Activated B cell treated with CpG ODN at 0.5 μM for 24 hours (primary cell): ENCODE results near the gene PDIA4. TPM values are rescaled to one million over a fixed set of nuclear protein-coding genes. Genes with fewer than 3 reads are reported as not detected.

Experiments
- ATAC-seq: fragments of 200-7000 bp; cut with Tn5 transposase; one replicate; pipeline ENCODE4 v1.10.0; 2021; ENCODE audit warnings: low read depth, mild to moderate bottlenecking, moderate library complexity
- CTCF ChIA-PET: fragments of 350-600 bp; sonication (Branson Sonifier 250); formaldehyde crosslinking; loops from one replicate; lab custom pipeline; 2021; ENCODE audit warnings: antibody characterized with exemption; lab: Charles Lee
- POLR2A ChIA-PET: fragments of 350-600 bp; sonication (Branson Sonifier 250); formaldehyde crosslinking; loops from one replicate; lab custom pipeline; 2021; ENCODE audit warnings: antibody characterized with exemption; lab: Charles Lee
- DNase-seq: peaks from one replicate; pipeline ENCODE4 v3.0.0; 2022
- H3K27ac Mint-ChIP-seq: one replicate; pipeline ENCODE4 v1.8.0; 2020; ENCODE audit warnings: mixed read lengths
- H3K27me3 Mint-ChIP-seq: one replicate; pipeline ENCODE4 v1.8.0; 2021; ENCODE audit warnings: mixed read lengths
- H3K36me3 Mint-ChIP-seq: one replicate; pipeline ENCODE4 v1.8.0; 2021; ENCODE audit warnings: low read depth, mixed read lengths
- H3K4me1 Mint-ChIP-seq: one replicate; pipeline ENCODE4 v1.8.0; 2021; ENCODE audit warnings: mixed read lengths
- H3K4me3 Mint-ChIP-seq: one replicate; pipeline ENCODE4 v1.8.0; 2020; ENCODE audit warnings: mild to moderate bottlenecking, mixed read lengths
- H3K9me3 Mint-ChIP-seq: one replicate; pipeline ENCODE4 v1.8.0; 2020; ENCODE audit warnings: mixed read lengths
- CTCF ChIP-seq: fragments of 200-600 bp; IDR thresholded peaks from one replicate; pipeline ENCODE4 v1.8.0; 2022; ENCODE audit warnings: antibody characterized with exemption, mild to moderate bottlenecking
- intact Hi-C: fragments of 100-400 bp; cut with micrococcal nuclease; formaldehyde crosslinking; loops from one replicate; pipeline ENCODE4 v1.15.1; 2024
- total RNA-seq: library from RNA; stranded (reverse); gene quantifications from 2 replicates; pipeline ENCODE4 v1.2.3, GENCODE V29; 2022

Gene PDIA4
- total RNA-seq, 1 donor from 2014 or later, result 59.4 TPM

- intact Hi-C loops, result loop anchor here (1.0 kb wide), 2 partner anchors 111 to 123 kb away; partner anchors contain the start of gene ZNF786
- H3K36me3 Mint-ChIP-seq, result peaks cover 3% of the 10 kb centered on the region
- no peak overlapping the region for H3K4me3 Mint-ChIP-seq
- CTCF ChIA-PET, result interaction anchor here (0.7 to 2.6 kb wide), 7 partner anchors 16 to 705 kb away, joined by 3 to 9 read pairs (median 4); no protein-coding TSS in a partner anchor
- no peak for TF ChIP-seq CTCF
- no peaks in the 10 kb centered on the region for H3K9me3 Mint-ChIP-seq
- POLR2A ChIA-PET, result no interaction called here
- ATAC-seq (no peak), DNase-seq (no peak)
- H3K27me3 Mint-ChIP-seq, result peaks cover 2% of the 10 kb centered on the region
- H3K27ac Mint-ChIP-seq, result no peak overlapping the region
- peaks cover 30% of the 10 kb centered on the region for H3K4me1 Mint-ChIP-seq
These were observed 60.7 kb downstream of the PDIA4 start for GRCh38 chr7:148967602-148968001.

GRCh38 chr7:148967032-148967372 is 61.3 kb downstream of the PDIA4 start:
- POLR2A ChIA-PET, result no interaction called here
- Mint-ChIP-seq H3K4me1 (peaks cover 29% of the 10 kb centered on the region), H3K9me3 (no peaks in the 10 kb centered on the region), H3K27me3 (no peaks in the 10 kb centered on the region), H3K4me3 (peak overlapping the region; percentile 81), H3K36me3 (peaks cover 3% of the 10 kb centered on the region), H3K27ac (peak overlapping the region; percentile 59)
- no peak for ATAC-seq
- DNase-seq, result no peak
- TF ChIP-seq CTCF, result no peak
- intact Hi-C loops, result loop anchor here (1.0 kb wide), 2 partner anchors 111 to 123 kb away; partner anchors contain the start of gene ZNF786
- CTCF ChIA-PET, result interaction anchor here (0.7 to 2.6 kb wide), 9 partner anchors 8 to 704 kb away, joined by 3 to 20 read pairs (median 5); no protein-coding TSS in a partner anchor

- POLR2A ChIA-PET, result interaction anchor here (0.9 to 2.6 kb wide), 4 partner anchors 18 to 266 kb away, joined by 3 to 14 read pairs (median 8); partner anchors contain the start of gene CUL1
- Mint-ChIP-seq H3K27me3 (no peaks in the 10 kb centered on the region), H3K27ac (peak overlapping the region; percentile 38), H3K9me3 (no peaks in the 10 kb centered on the region), H3K36me3 (peaks cover 3% of the 10 kb centered on the region), H3K4me1 (peaks cover 29% of the 10 kb centered on the region), H3K4me3 (peak overlapping the region; percentile 93)
- DNase-seq, result no peak
- ATAC-seq, result no peak
- CTCF ChIA-PET, result interaction anchor here (2.2 to 4.4 kb wide), 3 partner anchors 18 to 390 kb away, joined by 5 to 22 read pairs (median 13); no protein-coding TSS in a partner anchor
- no peak for TF ChIP-seq CTCF
- intact Hi-C loops, result loop anchor here (5.0 kb wide), 1 partner anchor 192 kb away; no protein-coding TSS in a partner anchor
These were observed 63.6 kb downstream of the PDIA4 start for GRCh38 chr7:148964483-148965267.

- intact Hi-C loops, result loop anchor here (1.0 to 5.0 kb wide), 6 partner anchors 23 to 389 kb away; partner anchors contain the start of genes CUL1, EZH2 and ZNF786
- CTCF ChIA-PET, result interaction anchor here (0.7 to 4.4 kb wide), 18 partner anchors 12 to 701 kb away, joined by 3 to 22 read pairs (median 4); no protein-coding TSS in a partner anchor
- TF ChIP-seq CTCF, result no peak
- peaks cover 29% of the 10 kb centered on the region for H3K4me1 Mint-ChIP-seq
- H3K4me3 Mint-ChIP-seq, result peak overlapping the region; percentile 93
- ATAC-seq, result no peak
- H3K36me3 Mint-ChIP-seq, result peaks cover 3% of the 10 kb centered on the region
- no peaks in the 10 kb centered on the region for H3K27me3 Mint-ChIP-seq
- H3K9me3 Mint-ChIP-seq, result no peaks in the 10 kb centered on the region
- peak overlapping the region; percentile 87 for H3K27ac Mint-ChIP-seq
- DNase-seq, result no peak
- POLR2A ChIA-PET, result interaction anchor here (0.7 to 2.6 kb wide), 7 partner anchors 19 to 459 kb away, joined by 3 to 14 read pairs (median 3); partner anchors contain the start of gene CUL1
These were observed 64.5 kb downstream of the PDIA4 start for GRCh38 chr7:148963583-148964482.
